Tibial nerve (tissue), 4 donors: ENCODE results near the gene EXD2. TPM values are rescaled to one million over a fixed set of nuclear protein-coding genes. Genes with fewer than 3 reads are reported as not detected.

ENCODE experiments used
- DNase-seq, 2 donors: peaks; one replicate each; pipeline ENCODE4 v3.0.0-alpha.2; 2019; ENCODE audit warnings: low spot score in 2 of 2
- H3K27ac ChIP-seq, 4 donors: fragments of 200-600 bp; sonication (generic) in 3 of 4; one replicate each; pipeline ENCODE4 v1.5.1; 2017 to 2019; ENCODE audit warnings: mild to moderate bottlenecking in 1 of 4
- H3K27me3 ChIP-seq, 2 donors: fragments of 200-600 bp; sonication (generic) in 1 of 2; one replicate each; pipeline versions ENCODE4 v1.5.1 to v1.6.0; 2017 to 2019
- H3K36me3 ChIP-seq, 3 donors: fragments of 200-600 bp; sonication (generic); one replicate each; pipeline ENCODE4 v1.5.1; 2018 to 2019
- H3K4me1 ChIP-seq, 4 donors: fragments of 200-600 bp; sonication (generic) in 3 of 4; one replicate each; pipeline ENCODE4 v1.5.1; 2017 to 2019
- H3K4me3 ChIP-seq, 4 donors: fragments of 200-600 bp; sonication (generic) in 3 of 4; one replicate each; pipeline ENCODE4 v1.5.1; 2017 to 2019; ENCODE audit warnings: mild to moderate bottlenecking in 1 of 4, moderate library complexity in 1 of 4
- H3K9me3 ChIP-seq, 4 donors: fragments of 200-600 bp; sonication (generic) in 3 of 4; one replicate each; pipeline ENCODE4 v1.5.1; 2017 to 2019
- EP300 ChIP-seq, 2 donors: sonication (generic); formaldehyde crosslinking; IDR thresholded peaks; one replicate each; pipeline ENCODE4 v1.6.1; 2017; ENCODE audit warnings: antibody characterized with exemption in 2 of 2, mild to moderate bottlenecking in 1 of 2
- POLR2A ChIP-seq, 2 donors: fragments of 450-650 bp; IDR thresholded peaks; one replicate each; pipeline ENCODE4 v1.6.1; 2017; ENCODE audit warnings: antibody characterized with exemption in 2 of 2, mild to moderate bottlenecking in 2 of 2, moderate library complexity in 2 of 2
- WGBS, 2 donors: methylation state at CpG; one replicate each; pipeline ENCODE4 v1.1.5; 2018; 5-methylcytosine and 5-hydroxymethylcytosine counted together
- total RNA-seq, 4 donors: library from RNA; depleted of rRNA; stranded (reverse); fragments of >200 nt; gene quantifications; one replicate each; pipeline ENCODE4 v1.1.0, GENCODE V29; 2016
- TF ChIP-seq, protein P1 (sequence below), 5 experiments: fragments of 200-600 bp in 3 of 5; fragments of 450-650 bp in 2 of 5; sonication (generic) in 3 of 5; IDR thresholded peaks; one replicate each; pipeline ENCODE4 v1.5.1; 2016 to 2019; ENCODE audit warnings: antibody characterized with exemption in 5 of 5, mild to moderate bottlenecking in 3 of 5, moderate library complexity in 2 of 5

The EXD2 gene
- total RNA-seq, 4 donors from 2014 or later, result 17.4 to 24.7 (median 20.9) TPM

GRCh38 chr14:69244946-69245345 is 53.6 kb downstream of the EXD2 start:
- no peak overlapping the region for H3K27ac ChIP-seq
- H3K4me1 ChIP-seq, result peaks cover 0 to 37% (median 1%) of the 10 kb centered on the region in 4 donors
- H3K36me3 ChIP-seq, result peaks cover 0 to 16% (median 0%) of the 10 kb centered on the region in 3 donors
- no peaks in the 10 kb centered on the region for H3K27me3 ChIP-seq
- no peak overlapping the region for H3K4me3 ChIP-seq
- H3K9me3 ChIP-seq, result no peaks in the 10 kb centered on the region
- no peak for TF ChIP-seq EP300 (IDR thresholded peaks at IDR 0.05)
- no peak for TF ChIP-seq POLR2A (IDR thresholded peaks at IDR 0.05)
- TF ChIP-seq, protein P1, sequence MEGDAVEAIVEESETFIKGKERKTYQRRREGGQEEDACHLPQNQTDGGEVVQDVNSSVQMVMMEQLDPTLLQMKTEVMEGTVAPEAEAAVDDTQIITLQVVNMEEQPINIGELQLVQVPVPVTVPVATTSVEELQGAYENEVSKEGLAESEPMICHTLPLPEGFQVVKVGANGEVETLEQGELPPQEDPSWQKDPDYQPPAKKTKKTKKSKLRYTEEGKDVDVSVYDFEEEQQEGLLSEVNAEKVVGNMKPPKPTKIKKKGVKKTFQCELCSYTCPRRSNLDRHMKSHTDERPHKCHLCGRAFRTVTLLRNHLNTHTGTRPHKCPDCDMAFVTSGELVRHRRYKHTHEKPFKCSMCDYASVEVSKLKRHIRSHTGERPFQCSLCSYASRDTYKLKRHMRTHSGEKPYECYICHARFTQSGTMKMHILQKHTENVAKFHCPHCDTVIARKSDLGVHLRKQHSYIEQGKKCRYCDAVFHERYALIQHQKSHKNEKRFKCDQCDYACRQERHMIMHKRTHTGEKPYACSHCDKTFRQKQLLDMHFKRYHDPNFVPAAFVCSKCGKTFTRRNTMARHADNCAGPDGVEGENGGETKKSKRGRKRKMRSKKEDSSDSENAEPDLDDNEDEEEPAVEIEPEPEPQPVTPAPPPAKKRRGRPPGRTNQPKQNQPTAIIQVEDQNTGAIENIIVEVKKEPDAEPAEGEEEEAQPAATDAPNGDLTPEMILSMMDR (IDR thresholded peaks at IDR 0.05), result no peak
- DNase-seq, result no peak
- WGBS, 2 donors, result 87 to 95% methylated on average over 3 of the region's 3 CpGs

DNA sequence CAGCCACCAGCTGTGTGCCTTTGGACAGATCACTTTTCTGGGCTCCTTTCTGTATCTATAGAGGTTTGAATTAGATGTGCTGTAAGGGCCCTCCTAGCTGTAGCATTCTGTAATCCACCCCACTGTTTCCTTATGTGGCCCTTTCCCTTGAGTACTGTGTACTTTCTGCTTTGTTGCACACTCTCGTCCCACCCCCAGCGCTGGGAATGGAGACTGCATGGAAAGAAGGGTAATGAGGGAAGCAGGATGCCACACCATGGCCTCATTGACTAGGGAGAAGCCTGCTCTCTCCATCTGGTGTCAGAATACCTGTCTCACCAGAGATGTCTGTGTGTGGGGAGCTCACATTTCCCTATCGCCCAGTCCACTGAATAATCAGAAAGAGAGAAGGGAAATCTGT is 55.0 kb downstream of the EXD2 start:
- no peak for DNase-seq
- Histone ChIP-seq H3K4me1 (peaks cover 0 to 30% (median 1%) of the 10 kb centered on the region in 4 donors), H3K4me3 (no peak overlapping the region), H3K27ac (no peak overlapping the region), H3K27me3 (no peaks in the 10 kb centered on the region), H3K9me3 (no peaks in the 10 kb centered on the region), H3K36me3 (peaks cover 0 to 4% (median 0%) of the 10 kb centered on the region in 3 donors)
- WGBS, 2 donors, result 85 to 86% methylated on average over 3 of the region's 3 CpGs
- TF ChIP-seq EP300 (IDR thresholded peaks at IDR 0.05) (no peak), POLR2A (IDR thresholded peaks at IDR 0.05) (no peak)
- TF ChIP-seq, protein P1 (IDR thresholded peaks at IDR 0.05), result no peak

- WGBS, 2 donors, result 46 to 47% methylated on average over 3 of the region's 3 CpGs
- Histone ChIP-seq H3K36me3 (no peaks in the 10 kb centered on the region), H3K9me3 (no peaks in the 10 kb centered on the region), H3K4me1 (peaks cover 0 to 19% (median under 1%) of the 10 kb centered on the region in 4 donors), H3K27ac (peak overlapping the region in 2 of 4 donors; percentile 54 to 76), H3K4me3 (no peak overlapping the region), H3K27me3 (no peaks in the 10 kb centered on the region)
- TF ChIP-seq EP300 (IDR thresholded peaks at IDR 0.05), result peak; percentile 56 to 92
- TF ChIP-seq POLR2A (IDR thresholded peaks at IDR 0.05), result no peak
- TF ChIP-seq, protein P1 (IDR thresholded peaks at IDR 0.05), result peak in 2 of 5 experiments; percentile 39 to 55
- DNase-seq, result peak; percentile 49 to 72
These were observed 56.6 kb downstream of the EXD2 start for GRCh38 chr14:69247676-69248440.

DNA sequence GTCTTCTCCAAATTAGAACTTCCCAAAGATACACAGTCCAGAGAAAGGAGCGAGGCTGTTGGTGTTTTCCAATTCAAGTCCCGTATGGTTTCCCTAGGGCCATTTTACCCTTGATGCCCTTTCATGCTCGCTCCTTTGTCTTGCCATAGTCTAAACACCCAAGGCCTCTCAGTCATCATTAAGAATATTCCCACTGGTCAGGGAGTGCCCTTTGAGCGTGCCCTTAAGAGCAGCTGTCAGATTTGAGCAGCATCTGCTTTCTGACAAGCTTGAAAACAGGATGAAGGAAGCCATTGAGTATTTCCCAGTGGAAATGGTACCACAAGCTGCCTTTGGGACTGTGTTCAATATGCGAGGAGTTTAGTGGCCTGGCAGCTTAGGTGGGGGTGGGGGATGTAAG is 58.3 kb downstream of the EXD2 start:
- DNase-seq, result no peak
- TF ChIP-seq POLR2A (IDR thresholded peaks at IDR 0.05) (no peak), EP300 (IDR thresholded peaks at IDR 0.05) (no peak)
- TF ChIP-seq, protein P1 (IDR thresholded peaks at IDR 0.05), result no peak
- Histone ChIP-seq H3K4me1 (peaks cover 0 to 11% (median 0%) of the 10 kb centered on the region in 4 donors), H3K4me3 (no peak overlapping the region), H3K27ac (peak overlapping the region in 2 of 4 donors; percentile 20 to 26), H3K36me3 (no peaks in the 10 kb centered on the region), H3K27me3 (no peaks in the 10 kb centered on the region), H3K9me3 (no peaks in the 10 kb centered on the region)
- WGBS, 2 donors, result 65 to 78% methylated on average over 5 of the region's 5 CpGs

GRCh38 chr14:69252851-69253250 is 61.6 kb downstream of the EXD2 start:
- no peak for DNase-seq
- H3K4me1 ChIP-seq, result peaks cover 0 to 7% (median 0%) of the 10 kb centered on the region in 4 donors
- no peak overlapping the region for H3K4me3 ChIP-seq
- H3K27me3 ChIP-seq, result no peaks in the 10 kb centered on the region
- H3K9me3 ChIP-seq, result no peaks in the 10 kb centered on the region
- H3K27ac ChIP-seq, result no peak overlapping the region
- H3K36me3 ChIP-seq, result no peaks in the 10 kb centered on the region
- 60 to 83% methylated on average over 3 of the region's 3 CpGs for WGBS, 2 donors
- no peak for TF ChIP-seq EP300 (IDR thresholded peaks at IDR 0.05)
- TF ChIP-seq POLR2A (IDR thresholded peaks at IDR 0.05), result no peak
- TF ChIP-seq, protein P1 (IDR thresholded peaks at IDR 0.05), result no peak
